GM12874 (cell line): ENCODE measurements around the gene BGN.

Source experiments
- TF ChIP-seq, protein P1 (sequence below): IDR thresholded peaks from 2 replicates; pipeline ENCODE4 v1.5.1; 2011; ENCODE audit warnings: low read depth, mild to moderate bottlenecking, control low read depth, low read length, moderate library complexity; ENCODE audit not compliant: insufficient read depth

The BGN gene

DNA sequence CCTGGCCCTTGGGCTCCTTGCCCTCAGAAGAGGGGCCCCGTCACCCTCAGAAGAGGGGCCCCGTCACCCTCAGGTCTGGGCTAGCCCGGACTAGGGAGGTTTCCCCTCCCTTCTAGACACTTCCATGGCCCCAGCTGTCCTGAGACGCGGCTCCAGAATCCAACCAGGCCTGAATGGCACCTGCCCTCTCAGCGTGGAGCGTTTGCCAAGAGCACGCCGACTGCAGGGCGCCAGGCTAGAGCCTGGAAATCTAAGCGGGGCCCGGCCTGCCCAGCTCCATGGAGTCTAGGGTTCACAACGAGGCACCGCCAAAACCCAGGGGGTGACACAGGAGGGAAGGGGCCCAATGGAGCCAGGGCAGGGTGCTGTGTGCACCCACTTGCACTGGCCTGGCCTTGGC lies 14.8 kb downstream of the BGN start:
- TF ChIP-seq, protein P1, sequence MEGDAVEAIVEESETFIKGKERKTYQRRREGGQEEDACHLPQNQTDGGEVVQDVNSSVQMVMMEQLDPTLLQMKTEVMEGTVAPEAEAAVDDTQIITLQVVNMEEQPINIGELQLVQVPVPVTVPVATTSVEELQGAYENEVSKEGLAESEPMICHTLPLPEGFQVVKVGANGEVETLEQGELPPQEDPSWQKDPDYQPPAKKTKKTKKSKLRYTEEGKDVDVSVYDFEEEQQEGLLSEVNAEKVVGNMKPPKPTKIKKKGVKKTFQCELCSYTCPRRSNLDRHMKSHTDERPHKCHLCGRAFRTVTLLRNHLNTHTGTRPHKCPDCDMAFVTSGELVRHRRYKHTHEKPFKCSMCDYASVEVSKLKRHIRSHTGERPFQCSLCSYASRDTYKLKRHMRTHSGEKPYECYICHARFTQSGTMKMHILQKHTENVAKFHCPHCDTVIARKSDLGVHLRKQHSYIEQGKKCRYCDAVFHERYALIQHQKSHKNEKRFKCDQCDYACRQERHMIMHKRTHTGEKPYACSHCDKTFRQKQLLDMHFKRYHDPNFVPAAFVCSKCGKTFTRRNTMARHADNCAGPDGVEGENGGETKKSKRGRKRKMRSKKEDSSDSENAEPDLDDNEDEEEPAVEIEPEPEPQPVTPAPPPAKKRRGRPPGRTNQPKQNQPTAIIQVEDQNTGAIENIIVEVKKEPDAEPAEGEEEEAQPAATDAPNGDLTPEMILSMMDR: no peak

DNA sequence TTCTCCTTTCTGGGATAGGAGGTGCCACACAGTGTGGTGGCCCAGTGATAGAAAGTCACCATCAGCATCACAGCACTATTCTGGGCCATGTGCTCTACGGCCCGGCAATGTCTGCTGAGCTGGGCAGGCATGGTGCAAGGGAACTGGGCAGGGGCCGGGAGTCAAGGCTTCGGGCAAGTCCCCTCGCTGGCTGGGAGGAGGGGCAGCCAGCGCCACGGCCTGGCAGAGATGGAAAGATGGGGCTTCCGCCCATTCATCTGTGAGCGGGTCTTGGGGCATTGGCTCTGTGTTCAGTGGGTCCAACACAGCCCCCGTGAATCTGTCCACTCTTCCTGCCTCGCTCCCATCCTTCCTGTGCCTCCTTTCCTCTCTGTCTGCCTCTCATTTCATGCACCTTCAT lies 15.6 kb downstream of the BGN start:
- TF ChIP-seq, protein P1: no peak

DNA sequence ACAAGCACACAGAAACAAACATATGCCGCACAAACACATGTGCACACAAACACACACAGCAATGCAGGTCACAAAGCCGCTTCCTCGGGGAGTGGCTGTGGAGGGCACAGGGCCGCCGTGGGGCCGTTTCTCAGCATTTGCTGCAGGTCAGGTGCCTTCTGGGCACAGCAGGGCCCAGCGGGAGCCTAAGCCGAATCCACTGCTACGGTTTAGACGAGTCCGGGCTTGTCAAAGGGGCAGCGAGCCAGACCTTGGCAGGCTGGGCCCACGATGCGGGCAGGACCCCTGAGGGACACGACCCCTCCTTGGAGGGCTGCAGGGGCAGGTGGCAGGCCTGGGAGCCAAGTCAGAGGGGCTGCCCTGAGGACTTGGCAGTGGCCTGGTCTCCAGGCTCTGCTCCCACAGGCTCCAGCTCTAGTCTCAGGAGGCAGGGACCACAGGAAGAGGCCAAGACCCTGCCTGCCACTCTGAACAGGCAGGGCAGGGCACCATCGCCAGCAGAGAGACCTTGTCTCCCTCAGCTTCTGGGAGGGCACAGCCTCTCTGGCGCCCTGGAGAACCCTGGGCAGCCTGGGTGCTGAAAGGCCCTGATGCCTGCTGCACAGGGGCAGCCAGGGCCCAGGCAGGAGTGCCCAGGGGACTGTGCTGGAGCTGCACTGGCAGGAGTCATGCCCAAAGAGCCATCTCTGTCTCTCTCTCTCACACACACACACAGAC lies 17.2 kb downstream of the BGN start:
- TF ChIP-seq, protein P1: no peak

DNA sequence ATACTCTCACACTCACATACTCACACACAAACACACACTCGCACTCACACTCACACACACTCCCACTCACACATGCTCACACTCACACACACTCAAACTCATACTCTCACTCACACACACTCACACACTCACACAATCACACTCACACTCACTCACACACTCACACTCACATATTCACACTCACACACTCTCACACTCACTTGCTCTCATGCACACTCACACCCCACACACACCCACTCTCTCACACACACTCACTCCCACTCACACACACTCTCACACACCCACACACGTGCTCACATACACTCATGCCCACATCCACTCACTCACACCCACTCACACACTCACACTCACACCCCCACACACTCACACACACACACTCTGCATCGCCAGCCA lies 17.7 kb downstream of the BGN start:
- TF ChIP-seq, protein P1: no peak

DNA sequence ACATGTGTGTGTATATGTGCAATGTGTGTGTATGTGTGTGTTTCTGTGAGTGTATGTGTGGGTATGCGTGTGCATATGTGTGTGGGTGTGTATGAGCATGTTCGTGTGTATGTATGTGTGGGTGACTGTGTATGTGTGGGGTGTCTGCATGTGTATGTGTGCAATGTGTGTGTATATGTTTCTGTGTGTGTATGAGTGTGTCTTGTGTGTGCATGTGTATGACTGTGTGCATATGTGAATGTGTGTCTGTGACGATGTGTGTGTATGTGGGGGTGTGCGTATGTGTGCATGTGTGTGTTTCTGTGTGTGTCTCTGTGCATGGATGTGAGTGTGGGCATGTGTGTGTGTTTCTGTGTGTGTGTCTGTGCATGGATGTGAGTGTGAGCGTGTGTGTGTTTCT lies 18.5 kb downstream of the BGN start:
- TF ChIP-seq, protein P1: no peak

DNA sequence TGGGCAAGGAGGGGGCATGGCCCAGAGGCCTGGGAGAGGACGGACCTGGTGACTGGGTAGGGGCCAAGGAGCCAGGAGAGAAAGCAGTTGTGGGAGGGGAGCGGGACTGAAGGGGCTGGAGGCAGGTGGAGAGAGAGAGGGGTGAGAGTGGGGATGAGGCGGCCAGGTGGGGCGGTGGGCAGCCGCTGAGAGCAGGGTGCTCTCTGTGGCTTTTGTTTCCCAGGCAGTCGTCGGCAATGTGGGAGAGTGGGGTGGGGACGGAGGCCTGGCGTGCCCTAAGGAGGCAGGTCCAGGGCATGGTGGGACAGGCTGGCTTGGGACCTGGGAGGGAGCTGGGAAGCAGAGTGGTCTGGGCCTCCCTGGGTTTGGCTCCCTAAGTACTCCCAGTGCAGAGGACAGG lies 19.5 kb downstream of the BGN start:
- TF ChIP-seq, protein P1: no peak

DNA sequence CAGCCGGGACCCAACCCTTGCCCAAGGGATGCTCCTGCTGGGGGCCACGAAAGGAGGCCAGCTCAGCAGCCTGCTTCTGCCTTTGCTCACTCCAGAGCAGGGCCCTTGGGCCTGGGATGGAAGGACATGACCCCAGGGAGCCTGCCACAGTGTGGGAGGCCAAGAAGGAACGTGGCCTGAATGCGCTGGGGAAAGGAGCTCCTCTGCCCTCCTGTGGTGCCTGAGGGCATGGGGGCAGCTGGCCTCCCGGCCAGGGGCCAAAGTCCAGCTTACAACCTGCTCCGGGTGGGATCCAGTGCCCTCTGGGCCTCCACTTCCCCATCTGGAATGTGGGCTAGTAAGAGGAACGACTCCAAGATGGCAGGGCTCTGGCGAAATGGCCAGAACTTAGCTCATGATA lies 20.7 kb downstream of the BGN start:
- TF ChIP-seq, protein P1: no peak
